ENCODE results near the gene P2RY6.

- peak; percentile 98 for TF ChIP-seq CTCF (IDR thresholded peaks at IDR 0.05)
- no peak for TF ChIP-seq ZFX (IDR thresholded peaks at IDR 0.05; ENCODE audit: borderline replicate concordance)
These were observed 63.2 kb downstream of the P2RY6 start for GRCh38 chr11:73335204-73335923.
